Colonic mucosa (tissue), 4 donors: ENCODE measurements around the gene SPAG6. TPM values are rescaled to one million over a fixed set of nuclear protein-coding genes. Genes with fewer than 3 reads are reported as not detected.

Experiments
- DNase-seq: peaks from one replicate; pipeline ENCODE4 v3.0.0-alpha.2; 2020
- H3K27ac ChIP-seq: fragments of 200-600 bp; one replicate; pipeline ENCODE4 v1.8.0; 2021
- H3K27me3 ChIP-seq: fragments of 200-600 bp; one replicate; pipeline ENCODE4 v1.8.0; 2021
- H3K36me3 ChIP-seq: fragments of 200-600 bp; one replicate; pipeline ENCODE4 v1.8.0; 2021
- H3K4me1 ChIP-seq: fragments of 200-600 bp; one replicate; pipeline ENCODE4 v1.8.0; 2021; ENCODE audit warnings: mild to moderate bottlenecking
- H3K4me3 ChIP-seq: fragments of 200-600 bp; one replicate; pipeline ENCODE4 v1.8.0; 2021
- H3K9ac ChIP-seq, 2 donors: one replicate each; pipeline ENCODE4 v1.7.0; 2013; ENCODE audit warnings: control low read depth in 2 of 2, low read depth in 2 of 2, low read length in 2 of 2
- H3K9me3 ChIP-seq: fragments of 200-600 bp; one replicate; pipeline ENCODE4 v1.8.0; 2021
- intact Hi-C: fragments of 100-400 bp; cut with DNase I; formaldehyde crosslinking; loops from one replicate; pipeline ENCODE4 v1.14.1; 2022
- total RNA-seq, 2 donors: library from RNA; stranded (reverse); fragmentation: NEBNext Ultra II Directional in 1 of 2; extraction: Animal tissue kit (Norgen Biotek cat#: 25700) in 1 of 2; gene quantifications; one replicate each; pipeline ENCODE4 v1.2.1, GENCODE V29; 2021
- TF ChIP-seq, protein P1 (sequence below): fragments of 200-600 bp; IDR thresholded peaks from one replicate; pipeline ENCODE4 v1.8.0; 2022; ENCODE audit warnings: antibody characterized with exemption, mild to moderate bottlenecking
- donor health status: healthy.
- donor health status: DM: no; HTN: no; CAD: no.
- donor health status: DM: no; HTN: no; CAD: no.

SPAG6 gene
- total RNA-seq, 2 donors from 2014 or later: not detected

DNA sequence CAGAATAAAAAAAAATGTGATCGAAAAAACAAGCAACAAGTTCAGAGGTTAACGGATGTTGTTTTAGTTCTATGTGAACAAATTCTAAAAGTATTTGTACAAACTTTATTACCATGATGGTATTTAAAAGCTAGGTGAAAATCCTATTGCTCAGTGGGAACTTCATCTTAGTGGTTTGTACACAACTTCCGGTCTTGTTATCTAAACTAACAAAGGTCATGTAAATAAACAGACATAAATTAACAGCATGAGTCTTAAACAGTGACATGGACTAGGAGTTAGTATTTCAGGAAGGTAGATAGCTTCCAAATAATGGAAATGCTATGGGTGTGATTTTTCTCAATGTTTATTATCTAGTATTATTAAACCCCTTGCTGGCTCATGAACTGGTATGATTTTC is 83.8 kb downstream of the SPAG6 start:
- Histone ChIP-seq H3K27ac (no peak overlapping the region), H3K27me3 (no peaks in the 10 kb centered on the region), H3K9me3 (no peaks in the 10 kb centered on the region), H3K4me3 (no peak overlapping the region), H3K9ac (no peak overlapping the region), H3K4me1 (no peaks in the 10 kb centered on the region), H3K36me3 (no peaks in the 10 kb centered on the region)
- no peak for DNase-seq
- intact Hi-C loops: no loop called here
- TF ChIP-seq, protein P1, sequence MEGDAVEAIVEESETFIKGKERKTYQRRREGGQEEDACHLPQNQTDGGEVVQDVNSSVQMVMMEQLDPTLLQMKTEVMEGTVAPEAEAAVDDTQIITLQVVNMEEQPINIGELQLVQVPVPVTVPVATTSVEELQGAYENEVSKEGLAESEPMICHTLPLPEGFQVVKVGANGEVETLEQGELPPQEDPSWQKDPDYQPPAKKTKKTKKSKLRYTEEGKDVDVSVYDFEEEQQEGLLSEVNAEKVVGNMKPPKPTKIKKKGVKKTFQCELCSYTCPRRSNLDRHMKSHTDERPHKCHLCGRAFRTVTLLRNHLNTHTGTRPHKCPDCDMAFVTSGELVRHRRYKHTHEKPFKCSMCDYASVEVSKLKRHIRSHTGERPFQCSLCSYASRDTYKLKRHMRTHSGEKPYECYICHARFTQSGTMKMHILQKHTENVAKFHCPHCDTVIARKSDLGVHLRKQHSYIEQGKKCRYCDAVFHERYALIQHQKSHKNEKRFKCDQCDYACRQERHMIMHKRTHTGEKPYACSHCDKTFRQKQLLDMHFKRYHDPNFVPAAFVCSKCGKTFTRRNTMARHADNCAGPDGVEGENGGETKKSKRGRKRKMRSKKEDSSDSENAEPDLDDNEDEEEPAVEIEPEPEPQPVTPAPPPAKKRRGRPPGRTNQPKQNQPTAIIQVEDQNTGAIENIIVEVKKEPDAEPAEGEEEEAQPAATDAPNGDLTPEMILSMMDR: no peak

DNA sequence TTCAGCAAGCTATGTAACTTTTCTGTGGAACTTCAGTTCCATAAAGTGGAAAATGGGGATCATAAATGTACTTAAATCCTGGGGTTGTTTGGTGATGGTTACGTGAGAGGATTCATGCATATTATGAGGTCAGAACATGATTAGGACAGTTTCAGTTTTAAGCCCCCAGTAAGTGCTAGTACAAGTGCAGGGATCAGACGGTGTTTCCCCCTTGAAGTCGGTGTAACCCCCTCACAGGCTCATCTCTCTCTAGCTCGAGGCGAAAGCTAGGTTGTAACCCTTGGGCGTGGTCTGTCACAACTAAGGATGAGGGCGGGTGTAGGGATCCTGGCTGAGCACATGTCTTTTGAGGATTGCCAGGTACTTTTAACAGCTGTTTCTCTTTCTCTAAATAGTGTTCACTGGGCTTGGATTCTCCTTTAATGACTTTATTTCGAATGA is 84.7 kb downstream of the SPAG6 start:
- no peak overlapping the region for H3K4me3 ChIP-seq
- intact Hi-C loops: no loop called here
- DNase-seq: no peak
- no peak overlapping the region for H3K9ac ChIP-seq
- no peaks in the 10 kb centered on the region for H3K4me1 ChIP-seq
- H3K27me3 ChIP-seq: no peaks in the 10 kb centered on the region
- no peaks in the 10 kb centered on the region for H3K9me3 ChIP-seq
- H3K27ac ChIP-seq: no peak overlapping the region
- TF ChIP-seq, protein P1: no peak
- H3K36me3 ChIP-seq: no peaks in the 10 kb centered on the region

DNA sequence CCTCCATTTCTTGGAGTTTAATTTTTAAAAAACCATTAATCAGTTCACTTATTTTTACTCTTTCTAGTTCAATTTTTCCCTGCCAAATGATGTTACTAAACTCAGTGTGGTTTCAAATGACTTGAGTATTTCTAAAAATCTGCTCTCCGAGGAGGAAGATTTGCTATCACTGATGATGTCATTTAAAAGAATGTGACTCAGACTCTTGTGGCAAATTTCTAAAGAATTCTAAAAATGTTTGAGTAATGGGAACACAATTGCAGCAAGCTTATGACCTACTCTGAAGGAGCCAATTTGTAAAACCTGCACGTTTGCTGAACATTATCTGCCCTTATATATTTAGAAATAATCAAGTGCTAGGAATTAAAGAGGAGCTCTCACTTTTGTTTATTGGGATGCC is 88.6 kb downstream of the SPAG6 start:
- Histone ChIP-seq H3K9me3 (no peaks in the 10 kb centered on the region), H3K27ac (no peak overlapping the region), H3K27me3 (no peaks in the 10 kb centered on the region), H3K4me1 (peaks cover 10% of the 10 kb centered on the region), H3K4me3 (no peak overlapping the region), H3K9ac (no peak overlapping the region), H3K36me3 (no peaks in the 10 kb centered on the region)
- TF ChIP-seq, protein P1: no peak
- no peak for DNase-seq
- intact Hi-C loops: no loop called here

DNA sequence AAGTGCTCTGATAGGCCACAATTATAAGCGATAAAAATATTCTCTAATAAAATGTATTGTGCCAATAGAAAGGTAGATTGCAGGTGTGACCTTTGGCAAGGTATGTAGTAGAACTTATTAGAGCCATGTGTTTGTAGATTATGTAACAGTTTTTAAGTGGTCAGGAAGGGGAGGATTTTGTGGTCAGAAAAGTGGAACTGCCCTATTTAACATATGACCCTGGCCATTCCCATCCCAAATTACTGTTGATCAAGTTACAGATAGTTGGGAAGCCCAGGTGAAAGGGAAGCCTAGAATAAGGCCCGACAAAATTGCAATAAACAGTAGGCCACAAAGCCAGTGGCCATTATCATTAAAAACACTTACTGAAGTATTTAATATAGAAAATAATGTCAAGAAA is 89.2 kb downstream of the SPAG6 start:
- TF ChIP-seq, protein P1: no peak
- no peak for DNase-seq
- Histone ChIP-seq H3K9me3 (no peaks in the 10 kb centered on the region), H3K36me3 (no peaks in the 10 kb centered on the region), H3K4me3 (no peak overlapping the region), H3K27me3 (no peaks in the 10 kb centered on the region), H3K9ac (no peak overlapping the region), H3K4me1 (peaks cover 10% of the 10 kb centered on the region), H3K27ac (no peak overlapping the region)
- intact Hi-C loops: no loop called here

DNA sequence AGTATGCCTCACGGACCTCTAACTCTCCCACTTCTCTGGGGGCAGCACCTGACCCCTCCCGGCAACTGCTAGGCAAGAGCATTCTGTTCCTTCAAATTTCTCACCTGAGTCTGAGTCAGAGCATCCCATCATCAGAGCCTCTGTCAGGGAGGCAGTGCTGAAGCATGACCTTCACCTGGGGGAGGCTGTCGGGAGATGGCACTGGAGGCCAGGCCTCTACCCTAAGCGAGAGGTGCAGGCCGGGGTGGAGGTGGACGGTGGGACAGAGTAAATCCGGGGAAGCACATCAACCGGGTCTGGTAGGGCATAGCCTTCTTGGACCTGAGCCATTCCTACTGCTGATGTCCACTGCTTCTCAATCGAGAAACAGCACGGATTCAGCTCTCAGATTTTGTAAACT is 90.4 kb downstream of the SPAG6 start:
- Histone ChIP-seq H3K9ac (no peak overlapping the region), H3K4me1 (peaks cover 10% of the 10 kb centered on the region), H3K27me3 (no peaks in the 10 kb centered on the region), H3K27ac (no peak overlapping the region), H3K36me3 (no peaks in the 10 kb centered on the region), H3K9me3 (no peaks in the 10 kb centered on the region), H3K4me3 (no peak overlapping the region)
- DNase-seq: no peak
- TF ChIP-seq, protein P1: no peak
- intact Hi-C loops: loop anchor here (5.0 kb wide), 1 partner anchor 433 kb away; the partner anchor contains the start of gene DNAJC1
